GM21723 (cell line): ENCODE data around the gene CCN2.
A peak's percentile ranks its signal among the peaks of the same experiment; 100 is the strongest.
"Not testable (repeated sequence)": the region's sequence is repeated elsewhere in the genome, so short reads cannot be mapped to it uniquely, and the experiment has no call there.

ENCODE experiments used
- ATAC-seq: cut with Tn5 transposase; IDR thresholded peaks from one replicate; pipeline ENCODE4 v1.9.1; 2021; ENCODE audit warnings: mild to moderate bottlenecking, moderate library complexity; ENCODE audit not compliant: unreplicated experiment

CCN2 gene

DNA sequence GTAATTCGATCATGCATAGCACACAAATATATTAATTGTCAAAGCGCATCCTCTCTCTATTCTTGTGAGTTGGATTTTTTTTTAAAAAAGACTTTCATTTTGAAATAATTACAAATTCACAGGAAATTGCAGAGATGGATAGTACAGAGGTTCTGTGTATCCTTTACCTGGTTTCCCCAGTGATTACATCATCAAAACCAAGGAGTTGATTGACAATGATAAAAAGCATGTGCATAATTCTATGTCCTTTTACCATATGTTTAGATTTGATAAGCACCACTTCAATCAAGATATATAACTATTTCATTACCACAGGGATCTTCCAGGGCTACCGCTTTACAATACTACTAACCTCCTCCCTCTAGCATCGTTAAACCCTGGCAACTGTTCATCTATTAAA is 40.2 kb downstream of the CCN2 start:
- no peak for ATAC-seq

DNA sequence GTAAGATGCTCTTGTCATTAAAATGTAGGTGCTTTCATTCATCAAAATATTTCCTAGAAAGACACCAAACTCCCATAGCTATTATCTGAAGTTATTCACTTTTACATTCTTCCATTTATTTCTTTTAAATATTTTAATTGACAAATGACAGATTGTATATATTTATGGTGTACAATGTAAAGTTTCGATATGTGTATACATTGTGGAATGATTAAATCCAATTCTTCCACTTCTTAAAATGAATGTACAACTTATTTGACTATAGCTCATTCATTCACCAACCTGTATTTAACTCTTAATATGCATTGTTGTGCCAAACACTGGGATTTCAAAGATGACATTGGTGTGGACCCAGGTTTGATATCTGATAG is 41.0 kb downstream of the CCN2 start:
- ATAC-seq: peak; percentile 17

DNA sequence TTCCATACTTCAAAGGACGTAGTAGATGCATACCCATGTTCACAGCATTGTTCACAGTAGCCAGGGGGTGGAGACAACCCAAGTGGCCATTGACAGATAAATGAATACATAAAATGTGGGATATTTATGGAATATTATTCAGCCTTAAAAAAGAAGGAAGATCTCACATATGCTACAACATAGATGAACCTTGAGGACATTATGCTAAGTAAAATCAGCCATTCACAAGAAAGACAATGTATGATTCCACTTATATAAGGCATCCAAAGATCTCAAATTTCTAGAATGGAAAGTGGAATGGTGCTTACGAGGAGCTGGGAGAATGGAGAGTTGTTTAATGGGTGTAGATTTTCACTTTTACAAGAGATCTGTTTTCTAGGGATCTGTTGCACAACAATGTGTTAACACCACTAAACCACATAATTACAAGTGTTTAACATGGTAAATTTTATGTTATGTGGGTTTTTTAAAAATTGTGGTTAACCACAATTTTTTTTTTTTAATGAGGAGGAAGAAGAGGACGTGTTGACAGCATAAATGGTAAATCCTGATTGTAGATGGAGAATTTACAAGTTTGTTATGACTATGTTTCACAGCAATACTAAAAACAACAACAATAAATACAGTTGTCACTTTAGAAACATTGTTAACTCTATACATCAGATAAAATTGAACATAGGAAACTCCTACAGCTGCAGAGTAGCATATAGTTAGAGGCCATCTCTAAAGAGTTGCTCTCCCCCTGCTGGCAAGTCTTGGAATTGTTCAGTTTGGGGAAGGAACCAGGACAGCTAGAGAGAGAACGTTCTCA is 41.6 kb downstream of the CCN2 start:
- ATAC-seq: peak; percentile 99

DNA sequence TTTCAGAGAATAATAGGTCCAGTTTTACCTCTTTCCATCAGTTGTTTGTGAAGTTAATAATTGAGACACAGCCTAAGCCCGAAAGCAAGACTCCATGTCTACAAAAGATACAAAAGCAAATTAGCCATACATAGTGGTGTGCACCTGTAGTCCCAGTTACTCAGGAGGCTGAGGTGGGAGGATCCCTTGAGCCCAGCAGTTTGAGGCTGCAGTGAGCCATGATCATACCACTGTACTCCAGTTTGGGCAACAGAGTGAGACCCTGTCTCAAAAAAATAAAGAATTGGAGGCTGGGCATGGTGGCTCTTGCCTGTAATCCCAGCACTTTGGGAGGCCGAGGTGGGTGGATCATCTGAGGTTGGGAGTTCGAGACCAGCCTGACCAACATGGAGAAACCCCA is 42.4 kb downstream of the CCN2 start:
- not testable (repeated sequence) for ATAC-seq

DNA sequence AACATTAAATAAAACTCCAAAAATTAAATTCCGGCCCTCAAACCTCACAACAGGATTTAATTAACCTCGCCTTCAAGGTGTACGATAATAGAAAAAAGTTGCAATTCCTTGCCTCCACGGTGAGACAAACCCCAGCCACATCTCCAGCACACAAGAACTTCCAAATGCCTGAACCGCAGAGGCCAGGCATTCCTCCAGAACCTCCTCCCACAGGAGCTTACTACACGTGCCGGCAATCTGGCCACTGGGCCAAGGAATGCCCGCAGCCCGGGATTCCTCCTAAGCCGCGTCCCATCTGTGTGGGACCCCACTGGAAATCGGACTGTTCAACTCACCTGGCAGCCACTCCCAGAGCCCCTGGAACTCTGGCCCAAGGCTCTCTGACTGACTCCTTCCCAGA is 47.4 kb downstream of the CCN2 start:
- ATAC-seq: not testable (repeated sequence)

DNA sequence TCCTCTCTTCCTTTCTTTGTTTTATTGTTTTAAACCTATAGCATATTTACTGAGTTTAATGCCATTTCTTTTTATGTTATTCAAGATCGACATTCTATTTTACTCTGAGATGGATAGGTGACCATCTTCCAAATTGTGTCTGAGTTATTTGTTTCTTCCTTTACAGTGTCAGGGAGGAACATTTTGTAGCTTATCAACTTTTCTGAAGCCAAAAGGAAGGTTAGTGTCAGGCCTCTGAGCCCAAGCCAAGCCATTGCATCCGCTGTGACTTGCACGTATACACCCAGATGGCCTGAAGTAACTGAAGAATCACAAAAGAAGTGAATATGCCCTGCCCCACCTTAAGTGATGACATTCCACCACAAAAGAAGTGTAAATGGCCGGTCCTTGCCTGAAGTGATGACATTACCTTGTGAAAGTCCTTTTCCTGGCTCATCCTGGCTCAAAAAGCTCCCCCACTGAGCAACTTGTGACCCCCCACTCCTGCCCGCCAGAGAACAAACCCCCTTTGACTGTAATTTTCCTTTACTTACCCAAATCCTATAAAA is 49.8 kb downstream of the CCN2 start:
- not testable (repeated sequence) for ATAC-seq

DNA sequence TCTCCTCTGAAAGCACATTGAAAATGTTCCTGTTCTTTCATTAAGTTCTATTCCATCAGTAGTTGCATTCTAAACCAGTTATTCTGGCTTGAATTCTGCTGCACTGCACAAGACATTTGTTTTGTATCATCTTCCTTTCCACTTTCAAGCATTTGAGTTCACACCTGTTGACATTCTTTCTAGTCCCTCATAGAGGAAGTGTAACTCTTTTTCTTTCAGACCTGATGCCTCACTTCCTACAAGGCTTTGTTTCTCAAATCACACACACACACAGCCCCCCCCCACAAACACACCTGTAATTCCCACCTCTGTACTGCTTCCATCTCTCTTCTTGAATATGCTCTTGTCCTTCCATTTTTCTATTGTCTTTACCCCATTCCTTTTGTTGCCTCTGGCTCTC is 50.9 kb downstream of the CCN2 start:
- ATAC-seq: no peak

DNA sequence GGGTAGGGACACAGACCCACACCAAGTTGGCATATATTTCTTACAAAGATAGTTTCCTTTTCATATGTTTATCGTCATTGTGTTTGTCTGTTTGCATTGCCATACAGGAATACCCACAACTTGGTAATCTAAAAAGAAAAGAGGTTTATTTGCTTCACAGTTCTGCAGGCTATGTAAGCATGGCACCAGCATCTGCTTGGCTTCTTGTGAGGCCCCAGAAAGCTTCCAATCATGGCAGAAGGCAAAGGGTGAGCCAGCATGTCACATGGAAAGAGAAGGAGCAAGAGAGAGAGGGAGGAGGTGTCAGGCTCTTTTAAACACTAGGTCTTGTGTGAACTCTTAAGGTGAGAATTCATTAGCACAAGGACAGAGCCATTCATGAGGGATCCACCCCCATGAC is 52.5 kb downstream of the CCN2 start:
- ATAC-seq: no peak
